Fibroblast of lung (primary cell): ENCODE results near the gene COG5. TPM values are rescaled to one million over a fixed set of nuclear protein-coding genes. Genes with fewer than 3 reads are reported as not detected.
A peak's percentile ranks its signal among the peaks of the same experiment; 100 is the strongest.

Source experiments
- DNase-seq, 2 donors: peaks; one replicate each; pipeline versions ENCODE4 v3.0.0 to v3.0.0-alpha.2; 2010; ENCODE audit warnings: low read depth in 2 of 2
- H2AFZ ChIP-seq: 2 replicates; pipeline ENCODE4 v1.5.1; 2012; ENCODE audit warnings: low read length, control low read depth, inconsistent platforms
- H3K27ac ChIP-seq: 2 replicates; pipeline ENCODE4 v1.5.1; 2011; ENCODE audit warnings: low read length, control low read depth; ENCODE audit not compliant: insufficient read depth
- H3K27me3 ChIP-seq: 2 replicates; pipeline ENCODE4 v1.5.1; 2011; ENCODE audit warnings: mild to moderate bottlenecking, low read length; ENCODE audit not compliant: control insufficient read depth, insufficient read depth
- H3K36me3 ChIP-seq: 2 replicates; pipeline ENCODE4 v1.5.1; 2011; ENCODE audit warnings: low read length; ENCODE audit not compliant: control insufficient read depth, insufficient read depth
- H3K4me1 ChIP-seq: 2 replicates; pipeline ENCODE4 v1.5.1; 2011; ENCODE audit warnings: low read length; ENCODE audit not compliant: control insufficient read depth, insufficient read depth; ENCODE audit errors: extremely low read depth
- H3K4me2 ChIP-seq: 2 replicates; pipeline ENCODE4 v1.5.1; 2011; ENCODE audit warnings: low read length, control low read depth; ENCODE audit not compliant: insufficient read depth; ENCODE audit errors: extremely low read depth
- H3K4me3 ChIP-seq, 4 experiments: fragments of 200-600 bp in 1 of 4; sonication (generic) in 1 of 4; replicated peaks in 1 of 4; 2 replicates each; pipeline ENCODE4 v1.5.1; 2011 to 2016; ENCODE audit warnings: low read length in 4 of 4, low read depth in 3 of 4, mild to moderate bottlenecking in 3 of 4, control low read depth in 2 of 4, inconsistent platforms in 1 of 4, mixed read lengths in 1 of 4; ENCODE audit not compliant: insufficient read depth in 1 of 4; ENCODE audit errors: control extremely low read depth in 1 of 4
- H3K79me2 ChIP-seq: 2 replicates; pipeline ENCODE4 v1.5.1; 2012; ENCODE audit warnings: mild to moderate bottlenecking, low read length, inconsistent platforms; ENCODE audit not compliant: control insufficient read depth, insufficient read depth
- H3K9ac ChIP-seq: 2 replicates; pipeline ENCODE4 v1.5.1; 2011; ENCODE audit warnings: mild to moderate bottlenecking, low read length, control low read depth; ENCODE audit not compliant: insufficient read depth
- H3K9me3 ChIP-seq: 2 replicates; pipeline ENCODE4 v1.5.1; 2012; ENCODE audit warnings: low read depth, low read length; ENCODE audit not compliant: control insufficient read depth, insufficient read depth
- H4K20me1 ChIP-seq: 2 replicates; pipeline ENCODE4 v1.5.1; 2011; ENCODE audit warnings: low read length; ENCODE audit not compliant: control insufficient read depth, insufficient read depth; ENCODE audit errors: extremely low read depth
- CTCF ChIP-seq, 2 donors: IDR thresholded peaks in 1 of 2; conservative IDR thresholded peaks in 1 of 2; 1 replicate in 1 of 2; 2 replicates in 1 of 2; pipeline ENCODE4 v1.5.1; 2011 to 2012; ENCODE audit warnings: low read length in 2 of 2, control low read depth in 1 of 2, inconsistent platforms in 1 of 2, low read depth in 1 of 2, mild to moderate bottlenecking in 1 of 2
- EZH2 ChIP-seq: IDR thresholded peaks from 2 replicates; pipeline ENCODE4 v1.5.1; 2012; ENCODE audit warnings: low read length, control low read depth, mild to moderate bottlenecking; ENCODE audit errors: missing control alignments
- polyA plus RNA-seq, 2 donors: library from polyadenylated mRNA; depleted of rRNA in 1 of 2; stranded (reverse) in 1 of 2; unstranded in 1 of 2; fragments of >200 nt; gene quantifications; 2 replicates each; pipeline ENCODE4 v1.2.1, GENCODE V29; 2011 to 2012; ENCODE audit warnings: missing spikeins in 1 of 2
- total RNA-seq: library from RNA; depleted of rRNA; stranded (reverse); fragments of >200 nt; gene quantifications from 2 replicates; pipeline ENCODE4 v1.2.1, GENCODE V29; 2014

Gene COG5
- total and polyA plus RNA-seq, 2 donors (not counting 1 experiment from before 2014, with no cell fraction given) = 34.5 to 40.3 TPM

GRCh38 chr7:107201795-107202450, 361.8 kb downstream of the COG5 start:
- Histone ChIP-seq H3K27ac (no peak overlapping the region), H3K4me2 (no peak overlapping the region), H3K4me1 (no peaks in the 10 kb centered on the region), H3K36me3 (peaks cover 2% of the 10 kb centered on the region), H3K79me2 (no peaks in the 10 kb centered on the region), H3K4me3 (no peak overlapping the region), H3K27me3 (no peaks in the 10 kb centered on the region), H4K20me1 (no peaks in the 10 kb centered on the region), H3K9me3 (no peaks in the 10 kb centered on the region), H2AFZ (no peak overlapping the region), H3K9ac (no peak overlapping the region)
- TF ChIP-seq EZH2 (no peak), CTCF (conservative IDR thresholded peaks at IDR 0.05 in 1 of 2, IDR thresholded peaks at IDR 0.05 in 1 of 2; ENCODE audit: low read depth in 1 of 2, low read length in 2 of 2) (peak; percentile 29 to 39)
- peak; percentile 11 to 33 for DNase-seq

- no peaks in the 10 kb centered on the region for H3K4me1 ChIP-seq
- no peak overlapping the region for H3K4me2 ChIP-seq
- no peak overlapping the region for H2AFZ ChIP-seq
- H3K4me3 ChIP-seq = no peak overlapping the region
- DNase-seq = no peak
- H3K27me3 ChIP-seq = no peaks in the 10 kb centered on the region
- no peaks in the 10 kb centered on the region for H4K20me1 ChIP-seq
- H3K36me3 ChIP-seq = peaks cover 2% of the 10 kb centered on the region
- H3K27ac ChIP-seq = no peak overlapping the region
- no peak overlapping the region for H3K9ac ChIP-seq
- no peaks in the 10 kb centered on the region for H3K9me3 ChIP-seq
- TF ChIP-seq EZH2 (no peak), CTCF (conservative IDR thresholded peaks at IDR 0.05 in 1 of 2, IDR thresholded peaks at IDR 0.05 in 1 of 2; ENCODE audit: low read depth in 1 of 2, low read length in 2 of 2) (no peak)
- no peaks in the 10 kb centered on the region for H3K79me2 ChIP-seq
These were observed 366.7 kb downstream of the COG5 start for GRCh38 chr7:107196834-107197610.

GRCh38 chr7:107194052-107194451, 369.7 kb downstream of the COG5 start:
- TF ChIP-seq EZH2 (no peak), CTCF (conservative IDR thresholded peaks at IDR 0.05 in 1 of 2, IDR thresholded peaks at IDR 0.05 in 1 of 2; ENCODE audit: low read depth in 1 of 2, low read length in 2 of 2) (no peak)
- H3K79me2 ChIP-seq = no peaks in the 10 kb centered on the region
- H3K27me3 ChIP-seq = no peaks in the 10 kb centered on the region
- H3K36me3 ChIP-seq = no peaks in the 10 kb centered on the region
- no peak overlapping the region for H3K9ac ChIP-seq
- H2AFZ ChIP-seq = no peak overlapping the region
- H3K4me1 ChIP-seq = no peaks in the 10 kb centered on the region
- no peak for DNase-seq
- no peak overlapping the region for H3K4me2 ChIP-seq
- no peak overlapping the region for H3K27ac ChIP-seq
- no peaks in the 10 kb centered on the region for H3K9me3 ChIP-seq
- no peak overlapping the region for H3K4me3 ChIP-seq
- no peaks in the 10 kb centered on the region for H4K20me1 ChIP-seq
